NCI-H1105 (cell line): ENCODE measurements around the gene FLT3.
"Not testable (repeated sequence)": the region's sequence is repeated elsewhere in the genome, so short reads cannot be mapped to it uniquely, and the experiment has no call there.

Source experiments
- DNase-seq: peaks from one replicate; lab custom pipeline; 2025; lab: John Stamatoyannopoulos, UW

Gene FLT3

DNA sequence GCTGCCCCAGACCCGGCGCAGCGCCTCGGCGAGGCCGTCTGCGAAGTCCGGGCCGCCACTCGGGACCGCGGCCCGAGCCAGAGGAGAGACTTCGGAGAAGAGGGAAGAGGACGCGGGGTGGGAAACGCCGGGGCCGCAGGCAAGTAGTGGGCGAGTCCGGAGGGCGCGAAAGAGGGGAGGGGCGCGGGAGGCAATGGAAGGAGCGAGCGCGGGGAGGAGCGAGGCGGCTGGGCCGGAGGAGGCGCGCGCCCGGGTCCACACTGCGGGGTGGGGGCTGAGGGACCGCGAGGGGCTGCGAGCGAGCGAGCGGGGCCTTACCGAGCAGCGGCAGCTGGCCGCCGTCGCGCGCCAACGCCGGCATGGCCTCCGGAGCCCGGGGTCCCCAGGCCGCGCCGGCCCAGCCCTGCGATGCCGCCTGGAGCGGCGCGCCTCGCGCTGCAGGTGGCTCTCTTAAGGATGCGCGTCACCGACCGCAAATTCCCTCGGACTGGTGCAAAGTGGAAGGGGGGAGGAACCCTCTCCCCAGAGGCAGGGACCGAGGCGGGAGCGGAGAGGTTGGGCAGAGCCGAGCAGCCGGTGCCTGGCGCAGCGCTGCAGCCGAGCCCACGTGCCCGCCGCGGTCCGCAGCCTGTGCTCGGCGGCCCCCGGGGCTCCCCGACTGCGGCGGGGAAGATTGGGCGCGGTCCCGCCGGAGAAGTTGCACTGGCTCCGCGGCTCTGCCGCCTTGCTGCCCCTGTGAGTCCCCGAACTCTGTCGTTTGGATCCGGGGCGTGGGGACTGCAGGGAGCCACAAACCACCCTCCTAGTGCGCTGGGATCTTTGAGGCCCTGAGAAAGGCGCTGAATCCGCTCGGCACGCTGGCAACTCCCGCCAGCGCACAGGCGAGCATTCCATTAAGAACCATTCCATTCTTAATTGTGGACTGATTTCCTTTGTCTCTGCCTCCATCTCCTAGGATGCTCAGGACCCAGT, at the start of gene FLT3:
Gene FLT3 (minus strand): TSS at position 427 of the 972 bp plus-strand sequence. CDS start 66 bp downstream, at position 361.
- no peak for DNase-seq

DNA sequence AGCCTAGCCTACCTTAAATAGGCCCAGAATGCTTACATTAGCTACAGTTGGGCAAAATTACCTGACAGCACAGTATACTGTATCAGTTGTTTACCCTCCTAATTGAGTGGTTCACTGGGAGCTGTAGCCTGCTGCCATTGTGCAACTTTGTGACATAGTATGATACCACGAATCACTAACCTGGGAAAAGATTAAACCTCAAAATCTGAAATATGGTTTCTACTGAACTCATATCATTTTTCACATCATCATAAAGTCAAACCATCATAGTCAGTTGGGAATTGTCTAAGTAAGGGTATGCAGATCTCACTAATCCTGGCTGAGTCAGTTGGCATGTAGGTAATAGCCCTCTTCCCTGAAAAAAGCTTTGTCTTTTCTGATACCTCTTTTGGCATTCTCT, 47.1 kb upstream of the FLT3 start:
- no peak for DNase-seq

DNA sequence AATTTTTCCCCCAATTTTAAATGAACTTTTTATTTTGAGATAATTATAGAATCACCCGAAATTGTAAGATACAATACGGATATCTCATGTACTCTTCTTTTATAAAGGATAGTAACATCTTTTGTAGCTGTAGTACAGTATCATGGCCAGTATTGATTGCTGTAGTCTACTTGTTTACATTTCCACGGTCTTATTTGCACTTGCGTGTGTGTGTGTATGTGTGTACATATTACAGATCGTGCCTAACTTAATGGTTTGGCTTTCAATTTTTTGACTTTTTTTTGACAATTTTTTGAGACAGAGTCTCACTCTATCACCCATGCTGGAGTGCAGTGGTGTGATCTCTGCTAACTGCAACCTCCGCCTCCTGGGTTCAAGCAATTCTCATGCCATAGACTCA, 44.7 kb upstream of the FLT3 start:
- no peak for DNase-seq

DNA sequence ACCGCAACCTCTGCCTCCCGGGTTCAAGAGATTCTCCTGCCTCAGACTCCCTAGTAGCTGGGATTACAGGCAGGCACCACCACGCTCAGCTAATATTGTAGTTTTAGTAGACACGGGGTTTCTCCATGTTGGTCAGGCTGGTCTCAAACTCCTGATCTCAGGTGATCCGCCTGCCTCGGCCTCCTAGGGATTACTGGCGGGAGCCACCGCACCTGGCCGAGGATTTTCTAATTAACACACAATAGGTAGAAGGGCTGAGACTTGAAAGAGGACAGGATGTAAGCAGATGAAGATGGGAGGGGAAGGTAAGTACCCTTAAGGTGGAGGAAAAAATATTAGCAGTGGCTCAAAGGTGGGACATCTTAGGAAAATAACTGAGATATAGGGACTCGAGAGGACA, 41.2 kb upstream of the FLT3 start:
- DNase-seq = not testable (repeated sequence)

DNA sequence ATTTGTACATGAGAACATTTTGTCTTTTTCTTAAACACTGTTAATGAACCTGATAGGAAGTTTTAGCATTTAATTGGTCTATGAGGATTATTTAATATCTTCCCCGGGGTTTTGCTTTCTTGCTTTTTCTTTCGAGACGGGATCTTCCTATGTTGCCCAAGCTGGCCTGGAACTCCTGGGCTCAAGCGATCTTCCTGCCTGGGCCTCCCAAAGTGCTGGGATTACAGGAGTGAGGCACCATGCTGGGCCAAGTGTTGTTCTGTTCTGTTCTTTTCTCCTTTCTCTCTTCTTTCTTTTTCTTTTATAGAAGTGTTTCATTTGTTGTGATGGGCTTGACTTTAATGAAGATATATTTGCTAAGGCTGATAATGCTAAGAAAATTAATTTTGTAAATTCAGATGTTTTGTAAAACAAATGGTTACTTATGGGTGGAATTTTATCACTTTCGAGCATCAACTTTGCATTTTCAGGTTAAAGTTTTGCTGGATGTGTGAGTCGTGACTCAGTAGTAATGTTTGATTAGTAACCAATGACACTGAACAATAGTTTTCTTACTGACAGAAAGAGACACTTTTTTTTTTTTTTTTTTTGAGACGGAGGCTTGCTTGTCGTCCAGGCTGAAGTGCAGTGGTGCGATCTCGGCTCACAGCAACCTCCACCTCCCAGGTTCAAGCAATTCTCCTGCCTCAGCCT, 40.2 kb upstream of the FLT3 start:
- no peak for DNase-seq

DNA sequence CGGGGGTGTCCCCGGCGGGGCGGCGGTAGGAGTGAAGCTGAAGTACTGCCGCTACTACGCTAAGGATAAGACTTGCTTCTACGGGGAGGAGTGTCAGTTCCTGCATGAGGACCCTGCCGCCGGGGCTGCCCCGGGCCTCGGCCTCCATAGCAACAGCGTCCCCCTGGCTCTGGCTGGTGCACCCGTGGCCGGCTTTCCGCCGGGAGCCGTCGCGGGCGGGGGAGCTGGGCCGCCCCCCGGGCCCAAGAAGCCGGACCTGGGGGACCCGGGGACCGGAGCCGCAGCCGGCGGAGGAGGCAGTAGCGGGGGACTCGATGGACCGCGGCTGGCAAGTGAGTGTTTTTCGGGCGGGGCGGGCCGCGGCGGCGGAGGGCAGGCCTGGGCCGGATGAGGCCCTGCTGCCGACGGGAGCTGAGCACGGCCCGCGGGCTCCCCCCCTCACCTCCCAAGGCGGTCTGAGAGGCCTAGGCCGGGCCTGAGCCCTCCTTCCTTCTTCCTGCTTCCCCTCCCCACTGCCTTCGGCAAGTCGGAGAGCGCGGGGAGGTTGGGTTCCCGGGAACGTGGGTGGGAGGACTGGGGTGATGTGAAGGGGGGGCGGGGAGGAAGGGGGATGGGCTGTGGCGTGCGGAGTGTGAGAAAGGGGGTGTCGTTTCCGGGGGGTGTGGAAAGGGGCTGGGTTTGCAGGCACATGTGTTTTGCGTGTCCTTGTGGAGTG, 38.5 kb upstream of the FLT3 start:
- no peak for DNase-seq

GRCh38 chr13:28138012-28138755, 37.8 kb upstream of the FLT3 start, which contains the start of gene PAN3:
Gene PAN3, plus strand, starts transcription at chr13:28138545. Its CDS starts 113 bp downstream, at chr13:28138658.
- DNase-seq = peak; percentile 62

- DNase-seq = no peak
These were observed 37.2 kb upstream of the FLT3 start for GRCh38 chr13:28137596-28137995.

DNA sequence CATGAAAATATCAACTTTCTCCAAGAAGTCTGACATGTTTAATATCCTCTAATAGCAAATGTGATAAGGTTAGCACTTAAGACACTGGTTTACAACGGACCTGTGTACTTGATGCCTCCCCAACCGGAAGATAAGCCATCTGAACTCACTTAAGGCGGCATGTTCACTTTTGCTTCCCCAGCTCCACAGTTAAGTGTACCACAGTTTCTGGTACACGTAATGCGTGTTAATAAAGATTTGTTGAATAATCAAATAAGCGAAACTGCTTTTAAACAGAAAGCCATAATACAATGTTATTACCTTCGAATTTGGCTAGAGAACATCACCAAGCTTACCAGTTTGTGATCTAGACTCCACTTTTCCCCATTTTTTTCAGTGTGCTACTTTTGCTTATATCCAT, 36.5 kb upstream of the FLT3 start:
- DNase-seq = no peak

- no peak for DNase-seq
These were observed 31.3 kb upstream of the FLT3 start for GRCh38 chr13:28131646-28132045.

GRCh38 chr13:28129911-28130693, 29.7 kb upstream of the FLT3 start:
- DNase-seq = no peak

DNA sequence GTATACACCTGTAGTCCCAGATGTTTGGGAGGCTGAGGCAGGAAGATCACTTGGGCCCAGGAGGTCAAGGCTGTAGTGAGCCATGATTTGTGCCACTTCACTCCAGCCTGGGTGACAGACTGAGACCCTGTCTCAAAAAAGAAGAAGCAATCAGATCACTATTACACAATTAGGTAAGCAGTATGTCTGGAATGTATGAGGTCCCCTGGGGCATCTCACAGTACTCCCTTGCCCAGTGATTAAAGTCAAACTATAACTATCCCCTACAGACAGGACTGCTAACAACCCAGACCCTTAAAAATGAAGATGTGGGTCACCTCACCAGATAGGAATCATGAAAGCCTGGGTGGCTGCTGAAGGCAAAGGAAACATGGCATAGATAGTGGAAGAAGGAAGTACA, 28.6 kb upstream of the FLT3 start:
- DNase-seq = no peak

DNA sequence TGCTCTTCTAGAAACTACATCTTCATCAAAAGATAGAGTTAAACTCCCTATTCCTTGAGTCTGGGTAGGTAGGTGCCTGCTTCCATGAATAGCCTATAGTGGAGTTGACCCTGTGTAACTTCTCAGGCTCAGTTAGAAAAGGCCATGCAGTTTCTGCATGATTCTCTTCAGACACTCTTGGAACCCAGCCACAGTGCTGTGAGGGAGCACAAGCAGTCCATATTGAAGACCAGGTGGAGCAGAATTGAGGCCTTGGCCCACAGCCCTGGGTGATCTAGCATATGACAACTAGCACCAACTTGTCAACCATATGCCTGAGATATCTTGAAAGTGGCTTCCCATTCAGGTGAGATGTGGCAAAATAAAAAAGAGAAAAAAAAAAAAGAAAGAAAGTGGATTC, 27.7 kb upstream of the FLT3 start:
- DNase-seq = no peak

DNA sequence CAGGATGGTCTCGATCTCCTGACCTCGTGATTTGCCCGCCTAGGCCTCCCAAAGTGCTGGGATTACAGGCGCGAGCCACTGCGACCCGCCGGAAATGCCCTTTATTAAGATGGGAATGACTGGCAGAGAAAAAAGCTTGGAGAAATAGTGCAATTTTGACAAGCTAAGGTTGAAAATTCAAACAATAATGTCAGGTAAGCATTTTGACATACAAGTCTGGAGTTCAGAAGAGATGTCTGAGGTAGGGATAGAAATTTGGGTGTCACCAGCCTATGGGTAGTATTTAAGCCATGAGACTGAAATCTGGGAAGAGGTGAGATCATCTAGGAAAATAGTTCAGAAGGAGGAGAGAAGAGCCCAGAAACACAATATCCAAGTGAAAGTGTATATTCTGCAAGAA, 20.8 kb upstream of the FLT3 start:
- no peak for DNase-seq

- no peak for DNase-seq
These were observed 19.9 kb upstream of the FLT3 start for GRCh38 chr13:28120317-28120716.

GRCh38 chr13:28117689-28118377, 17.5 kb upstream of the FLT3 start:
- DNase-seq = no peak

DNA sequence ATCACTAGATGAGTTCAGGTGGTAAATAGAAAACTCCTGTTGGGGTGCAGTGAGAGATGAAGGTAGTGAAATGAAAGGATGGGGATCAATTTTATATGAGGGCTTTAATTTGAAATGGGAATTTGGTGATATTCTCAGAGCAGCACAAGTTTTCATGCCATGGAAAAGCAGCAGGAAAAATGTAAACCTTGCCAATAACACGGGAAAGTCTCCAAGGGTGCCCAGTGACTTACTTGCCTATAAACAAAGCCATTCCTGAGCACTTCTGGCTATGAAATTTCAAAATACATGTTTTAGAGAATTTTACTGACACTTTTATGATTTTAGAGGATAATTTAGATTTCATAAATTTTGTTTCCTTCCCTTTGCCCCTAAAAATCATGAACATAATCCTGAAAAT, 16.4 kb upstream of the FLT3 start:
- no peak for DNase-seq

GRCh38 chr13:28110414-28110813, 10.0 kb upstream of the FLT3 start:
- no peak for DNase-seq

- no peak for DNase-seq
These were observed 6.6 kb upstream of the FLT3 start for GRCh38 chr13:28106976-28107375.

DNA sequence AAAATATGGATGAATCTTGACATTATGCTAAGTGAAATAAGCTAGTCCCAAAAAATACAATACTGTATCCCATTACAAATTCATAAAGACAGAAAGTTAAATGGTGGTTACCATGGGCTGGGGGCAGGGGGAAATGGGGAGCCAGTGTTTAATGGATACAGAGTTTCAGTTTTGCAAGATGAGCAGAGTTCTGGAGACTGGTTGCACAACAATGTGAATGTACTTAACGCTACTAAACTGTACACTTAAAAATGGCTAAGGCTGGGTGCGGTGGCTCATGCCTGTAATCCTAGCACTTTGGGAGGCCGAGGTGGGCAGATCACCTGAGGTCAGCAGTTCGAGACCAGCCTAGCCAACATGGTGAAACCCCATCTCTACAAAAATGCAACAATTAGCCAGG, 1.5 kb upstream of the FLT3 start:
- not testable (repeated sequence) for DNase-seq
